HepG2 (cell line): ENCODE results near the gene GPR6. TPM values are rescaled to one million over a fixed set of nuclear protein-coding genes. Genes with fewer than 3 reads are reported as not detected.

Experiments
- ARID3A ChIP-seq: IDR thresholded peaks from 2 replicates; pipeline ENCODE4 v1.6.1; 2012; ENCODE audit warnings: low read depth, low read length, improper control_type of control experiment
- DBP ChIP-seq: sonication (generic); formaldehyde crosslinking; IDR thresholded peaks from 2 replicates; pipeline ENCODE4 v1.4.0; 2020; ENCODE audit warnings: missing genetic modification reagents; ENCODE audit errors: not compliant biosample characterization
- FOXK1 ChIP-seq: sonication (generic); formaldehyde crosslinking; IDR thresholded peaks from 2 replicates; pipeline ENCODE4 v1.4.0; 2020; ENCODE audit warnings: low read depth, missing genetic modification reagents, borderline replicate concordance
- FOXP1 ChIP-seq, 2 experiments: fragments of 450-650 bp in 1 of 2; IDR thresholded peaks; 2 replicates each; pipeline ENCODE4 v1.6.1; 2017 to 2018; ENCODE audit warnings: antibody characterized with exemption in 1 of 2
- GABPB1 ChIP-seq: IDR thresholded peaks from 2 replicates; pipeline ENCODE4 v1.6.1; 2016; ENCODE audit warnings: mild to moderate bottlenecking, missing genetic modification reagents, moderate library complexity, missing compliant biosample characterization
- GATAD1 ChIP-seq: IDR thresholded peaks from 2 replicates; pipeline ENCODE4 v1.6.1; 2016; ENCODE audit warnings: missing genetic modification reagents, missing compliant biosample characterization
- HCFC1 ChIP-seq: fragments of 150-350 bp; IDR thresholded peaks from 2 replicates; pipeline ENCODE4 v1.6.1; 2014; ENCODE audit warnings: low read depth, low read length
- HMG20B ChIP-seq: conservative IDR thresholded peaks from 2 replicates; pipeline ENCODE4 v1.6.1; 2016; ENCODE audit warnings: missing genetic modification reagents, missing compliant biosample characterization
- MED13 ChIP-seq: sonication (generic); formaldehyde crosslinking; IDR thresholded peaks from 2 replicates; pipeline ENCODE4 v1.5.0; 2020; ENCODE audit warnings: missing genetic modification reagents
- NFKB2 ChIP-seq: sonication (generic); formaldehyde crosslinking; IDR thresholded peaks from 2 replicates; pipeline ENCODE4 v1.4.0; 2020; ENCODE audit warnings: missing genetic modification reagents, borderline replicate concordance
- RARA ChIP-seq: IDR thresholded peaks from 2 replicates; pipeline ENCODE4 v1.6.1; 2016; ENCODE audit warnings: missing genetic modification reagents, missing compliant biosample characterization
- TARDBP ChIP-seq: sonication (generic); formaldehyde crosslinking; IDR thresholded peaks from 2 replicates; pipeline ENCODE4 v1.8.0; 2022; ENCODE audit warnings: mild to moderate bottlenecking, missing genetic modification reagents
- ZEB1 ChIP-seq: IDR thresholded peaks from 2 replicates; pipeline ENCODE4 v1.6.1; 2012; ENCODE audit warnings: mild to moderate bottlenecking, low read depth, inconsistent platforms; ENCODE audit not compliant: insufficient replicate concordance
- ZFP36L2 ChIP-seq: sonication (generic); formaldehyde crosslinking; IDR thresholded peaks from 2 replicates; pipeline ENCODE4 v1.4.0; 2020; ENCODE audit warnings: missing genetic modification reagents
- ZNF124 ChIP-seq: sonication (generic); formaldehyde crosslinking; IDR thresholded peaks from 2 replicates; pipeline ENCODE4 v1.4.0; 2020; ENCODE audit warnings: missing genetic modification reagents
- ZNF367 ChIP-seq: sonication (generic); formaldehyde crosslinking; IDR thresholded peaks from 2 replicates; pipeline ENCODE4 v1.4.0; 2020; ENCODE audit warnings: missing genetic modification reagents, borderline replicate concordance
- ZNF414 ChIP-seq: sonication (generic); formaldehyde crosslinking; IDR thresholded peaks from 2 replicates; pipeline ENCODE4 v1.5.0; 2020; ENCODE audit warnings: missing genetic modification reagents
- ZNF501 ChIP-seq: sonication (generic); formaldehyde crosslinking; IDR thresholded peaks from 2 replicates; pipeline ENCODE4 v1.5.1; 2020; ENCODE audit warnings: mild to moderate bottlenecking, moderate library complexity, missing genetic modification reagents
- ZNF776 ChIP-seq: sonication (generic); formaldehyde crosslinking; IDR thresholded peaks from 2 replicates; pipeline ENCODE4 v1.4.0; 2020; ENCODE audit warnings: mild to moderate bottlenecking, missing genetic modification reagents
- ZNF816 ChIP-seq: sonication (generic); formaldehyde crosslinking; IDR thresholded peaks from 2 replicates; pipeline ENCODE4 v1.8.0; 2022; ENCODE audit warnings: missing genetic modification reagents, mild to moderate bottlenecking, borderline replicate concordance
- ZNF883 ChIP-seq: sonication (generic); formaldehyde crosslinking; IDR thresholded peaks from 2 replicates; pipeline ENCODE4 v1.5.1; 2020; ENCODE audit warnings: mild to moderate bottlenecking, missing genetic modification reagents; ENCODE audit errors: not compliant biosample characterization
- ZSCAN9 ChIP-seq: IDR thresholded peaks from 2 replicates; pipeline ENCODE4 v1.6.1; 2016; ENCODE audit warnings: borderline replicate concordance
- polyA plus RNA-seq, 8 experiments: library from polyadenylated mRNA; depleted of rRNA in 3 of 8; stranded (reverse) in 7 of 8; unstranded in 1 of 8; fragments of >200 nt; fragmentation: Illumina TruSeq in 4 of 8; extraction: Trizol in 4 of 8; gene quantifications; 2 replicates each; pipeline versions ENCODE4 v1.2.1 to v1.2.3, GENCODE V29; 2011 to 2016; ENCODE audit warnings: low read depth in 4 of 8, missing spikeins in 1 of 8, mixed read lengths in 1 of 8; ENCODE audit not compliant: insufficient read depth in 1 of 8
- total RNA-seq, 5 experiments: library from RNA; depleted of rRNA; stranded (reverse); fragments of >200 nt; fragmentation: Illumina TruSeq; extraction: Trizol; gene quantifications; 2 replicates each; pipeline ENCODE4 v1.2.3, GENCODE V29; 2016; ENCODE audit warnings: low read depth in 1 of 5
- TF ChIP-seq, protein P1 (sequence below): sonication (generic); formaldehyde crosslinking; IDR thresholded peaks from 2 replicates; pipeline ENCODE4 v1.8.0; 2022; ENCODE audit warnings: missing genetic modification reagents, mild to moderate bottlenecking, inconsistent platforms, borderline replicate concordance
- TF ChIP-seq, protein P2 (sequence below): sonication (generic); formaldehyde crosslinking; IDR thresholded peaks from 2 replicates; pipeline ENCODE4 v1.4.0; 2020; ENCODE audit warnings: low read depth, mild to moderate bottlenecking, missing genetic modification reagents

GPR6 gene
- total and polyA plus RNA-seq, 2 of the 13 experiments (the other 11 are each of a cell fraction or from before 2014, with no cell fraction given): not detected

DNA sequence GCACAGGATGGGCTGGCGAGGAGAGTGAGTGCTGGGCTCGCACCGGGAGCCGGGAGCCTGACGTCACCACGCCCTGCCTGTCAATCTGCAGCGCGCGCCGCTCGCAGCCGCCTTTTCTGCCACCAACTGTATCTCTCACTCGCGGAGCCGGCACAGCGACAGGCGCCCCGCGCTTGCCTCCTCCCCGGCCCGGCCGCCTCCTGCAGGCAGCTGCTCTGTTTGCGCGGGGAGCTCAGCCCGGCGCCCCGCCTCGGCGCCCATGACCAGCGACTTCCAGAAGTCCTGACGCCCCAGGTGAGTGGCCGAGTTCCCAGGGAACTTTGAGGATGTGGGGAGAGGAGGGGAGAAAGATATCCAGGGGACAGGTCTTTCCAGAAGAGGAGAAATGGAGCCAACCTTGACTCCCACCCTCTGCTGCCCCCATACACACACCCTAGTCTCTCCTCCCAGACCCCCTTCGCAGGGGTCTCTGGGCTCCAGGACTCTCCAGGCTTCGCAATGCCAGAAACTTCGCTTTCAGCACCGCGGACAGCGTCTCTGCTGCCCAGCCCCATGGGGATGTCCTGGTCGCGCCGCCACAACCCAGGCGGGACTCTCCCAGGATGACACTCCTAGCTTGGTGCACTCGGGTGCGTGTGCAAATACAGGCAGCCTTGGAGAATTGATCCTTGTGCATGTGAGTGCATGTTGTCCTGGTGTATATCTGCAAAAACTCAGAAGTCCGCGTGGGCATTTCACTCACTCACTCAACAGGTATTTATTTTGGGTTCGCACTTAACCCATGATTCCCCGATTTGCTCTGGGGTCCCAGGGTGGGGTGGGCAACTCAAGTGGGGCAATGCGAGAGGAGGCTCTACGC lies at the start of gene GPR6 (continued):
- peak; percentile 86 for TF ChIP-seq DBP
- TF ChIP-seq ZEB1: no peak
- TF ChIP-seq MED13: peak; percentile 59; the same call in 1 of the 2 replicates
- 0 out of 2 replicates have a peak, but pooled peaks have one; percentile 29 for TF ChIP-seq GABPB1 (CRISPR knock-in tag)
- TF ChIP-seq ARID3A: no peak
- TF ChIP-seq ZFP36L2 (CRISPR knock-in tag): 0 out of 2 replicates have a peak, but pooled peaks have one; percentile 52
- TF ChIP-seq ZNF414 (CRISPR knock-in tag): no peak
- no peak for TF ChIP-seq TARDBP
- TF ChIP-seq FOXK1 (CRISPR knock-in tag): no peak; the same call in 1 of the 2 replicates
- peak; percentile 57 for TF ChIP-seq GATAD1
- TF ChIP-seq, protein P1, sequence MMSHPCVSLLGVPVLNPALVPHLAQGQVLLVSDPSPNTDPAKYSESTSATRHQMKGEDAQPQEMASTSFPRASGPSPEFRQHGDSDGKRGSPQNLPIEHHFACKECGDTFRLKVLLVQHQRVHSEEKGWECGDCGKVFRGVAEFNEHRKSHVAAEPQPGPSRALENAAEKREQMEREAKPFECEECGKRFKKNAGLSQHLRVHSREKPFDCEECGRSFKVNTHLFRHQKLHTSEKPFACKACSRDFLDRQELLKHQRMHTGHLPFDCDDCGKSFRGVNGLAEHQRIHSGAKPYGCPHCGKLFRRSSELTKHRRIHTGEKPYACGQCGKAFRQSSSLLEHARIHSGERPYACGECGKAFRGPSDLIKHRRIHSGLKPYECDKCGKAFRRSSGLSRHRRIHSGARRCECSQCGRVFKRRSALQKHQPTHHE (CRISPR knock-in tag): no peak
- TF ChIP-seq ZNF776: no peak
- TF ChIP-seq, protein P2, sequence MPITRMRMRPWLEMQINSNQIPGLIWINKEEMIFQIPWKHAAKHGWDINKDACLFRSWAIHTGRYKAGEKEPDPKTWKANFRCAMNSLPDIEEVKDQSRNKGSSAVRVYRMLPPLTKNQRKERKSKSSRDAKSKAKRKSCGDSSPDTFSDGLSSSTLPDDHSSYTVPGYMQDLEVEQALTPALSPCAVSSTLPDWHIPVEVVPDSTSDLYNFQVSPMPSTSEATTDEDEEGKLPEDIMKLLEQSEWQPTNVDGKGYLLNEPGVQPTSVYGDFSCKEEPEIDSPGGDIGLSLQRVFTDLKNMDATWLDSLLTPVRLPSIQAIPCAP (CRISPR knock-in tag): no peak
- TF ChIP-seq ZSCAN9 (CRISPR knock-in tag): peak; percentile 96
- peak; percentile 92; the same call in 1 of the 2 replicates for TF ChIP-seq NFKB2
- TF ChIP-seq ZNF501 (CRISPR knock-in tag): no peak; the same call in 1 of the 2 replicates
- 0 out of 2 replicates have a peak, but pooled peaks have one; percentile 11 for TF ChIP-seq HCFC1
- peak; percentile 44; the same call in 1 of the 2 replicates for TF ChIP-seq ZNF367 (CRISPR knock-in tag)
- no peak for TF ChIP-seq FOXP1 (IDR thresholded peaks at IDR 0.05)
- no peak for TF ChIP-seq FOXP1 (CRISPR knock-in tag; IDR thresholded peaks at IDR 0.05)
- peak; percentile 78; the same call in 1 of the 2 replicates for TF ChIP-seq ZNF124 (CRISPR knock-in tag)
- TF ChIP-seq HMG20B: peak; percentile 59; the same call in 1 of the 2 replicates
- TF ChIP-seq ZNF883 (CRISPR knock-in tag): peak; percentile 37
- peak; percentile 56 for TF ChIP-seq RARA (CRISPR knock-in tag)
- peak; percentile 75; the same call in 1 of the 2 replicates for TF ChIP-seq ZNF816 (CRISPR knock-in tag)
